Hepatic stellate cell (primary cell): ENCODE data around the gene CDK6.

ENCODE experiments used
- DNase-seq: peaks from one replicate; pipeline ENCODE4 v3.0.0; 2011; ENCODE audit warnings: low spot score

The CDK6 gene

DNA sequence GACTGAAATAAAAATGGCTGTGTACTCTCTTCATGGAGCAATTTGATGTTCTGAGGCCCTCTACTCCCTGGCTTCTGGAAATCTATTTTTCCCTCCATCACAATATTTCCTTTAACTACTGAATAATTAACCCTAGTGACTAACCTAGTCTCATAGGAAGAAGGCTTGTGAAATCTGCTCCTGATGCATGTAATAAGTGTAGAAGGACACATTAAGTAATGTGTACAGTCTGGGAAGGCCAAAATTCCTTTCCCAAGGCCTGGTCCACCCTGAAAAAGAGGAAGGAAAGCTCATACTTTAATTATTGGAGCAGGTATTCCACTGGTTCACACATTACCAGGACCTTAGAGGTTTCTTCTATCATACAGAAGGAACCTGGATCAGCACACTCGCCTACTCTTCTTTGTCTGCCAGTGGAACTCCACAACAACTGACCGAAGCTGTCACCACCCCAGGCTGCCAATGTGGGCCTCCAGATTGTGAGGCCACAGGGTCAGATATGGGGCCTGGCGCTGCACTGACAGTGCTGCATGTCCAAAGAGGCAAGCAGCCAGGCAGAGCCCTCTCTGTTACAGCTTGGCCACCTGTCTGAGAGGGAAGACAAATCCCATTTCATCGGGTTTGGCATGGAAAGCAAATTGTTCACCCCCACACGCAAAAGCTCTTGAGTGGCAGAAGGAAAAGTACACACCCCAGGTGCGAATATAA lies 191.8 kb downstream of the CDK6 start:
- DNase-seq, result no peak

DNA sequence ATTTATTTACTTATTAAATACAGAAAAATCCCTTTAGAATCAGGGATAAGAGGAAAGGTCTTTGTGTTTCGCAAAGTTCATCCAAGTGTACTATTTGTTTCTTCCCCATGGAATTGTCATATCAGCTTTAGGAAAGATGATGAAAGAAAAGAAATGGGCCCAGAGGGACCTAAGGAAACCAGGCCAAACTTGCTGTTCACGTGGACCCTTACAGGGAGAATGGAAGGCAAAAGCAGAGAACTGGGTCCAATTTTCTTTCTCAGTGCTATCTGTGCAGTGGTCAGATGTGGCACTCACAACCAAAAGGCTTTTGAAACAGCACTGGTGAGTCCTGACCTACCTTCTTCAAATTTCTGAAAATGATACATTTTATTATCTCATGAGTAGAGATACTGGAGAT lies 192.6 kb downstream of the CDK6 start:
- DNase-seq, result no peak

DNA sequence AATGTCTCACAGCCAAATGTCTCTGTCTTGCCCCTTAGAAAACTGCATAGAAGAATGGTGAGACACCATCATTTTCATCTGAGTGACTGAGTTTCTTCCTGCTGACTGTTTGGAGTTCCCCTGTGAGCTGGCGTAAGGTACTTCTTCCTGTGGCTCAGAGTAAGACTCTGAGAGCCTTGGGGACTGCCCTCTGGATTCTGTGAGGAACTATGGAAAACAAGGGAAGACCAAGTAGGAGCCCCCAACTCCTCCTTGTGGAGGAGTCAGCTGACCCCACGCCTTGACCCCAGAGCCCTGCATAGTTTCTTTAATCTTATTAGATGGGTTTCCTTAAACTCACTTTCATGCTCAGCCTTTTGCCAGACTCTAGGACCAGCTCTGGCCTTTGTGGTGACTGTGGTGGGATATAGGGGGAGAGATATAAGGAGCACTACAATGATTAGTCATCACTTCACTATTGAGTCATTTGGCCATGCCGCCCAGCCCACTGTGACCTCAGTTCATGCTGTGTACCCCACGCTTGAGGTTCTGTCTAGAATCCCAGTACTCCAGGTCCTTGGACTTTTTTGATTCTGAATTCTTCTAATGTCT lies 194.4 kb downstream of the CDK6 start:
- peak; percentile 18 for DNase-seq

DNA sequence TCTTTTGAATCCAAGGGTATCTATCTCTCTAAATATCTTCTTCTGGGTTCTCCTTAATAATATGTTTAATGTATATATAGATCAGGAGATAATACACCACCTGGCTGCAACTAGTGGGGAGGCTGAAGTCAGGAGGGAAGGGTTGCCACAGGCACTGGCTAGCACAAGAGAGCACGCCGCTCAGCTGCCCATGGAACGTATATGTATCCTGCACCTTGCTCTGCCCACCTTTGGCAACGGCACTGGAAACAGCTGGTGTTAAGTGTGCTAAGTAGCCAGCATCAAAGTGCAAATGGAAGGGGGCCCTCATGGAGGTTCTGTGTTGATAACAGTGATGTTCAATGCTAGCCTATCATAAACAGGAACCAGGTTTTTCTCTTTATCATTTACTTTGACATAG lies 196.4 kb downstream of the CDK6 start:
- no peak for DNase-seq

DNA sequence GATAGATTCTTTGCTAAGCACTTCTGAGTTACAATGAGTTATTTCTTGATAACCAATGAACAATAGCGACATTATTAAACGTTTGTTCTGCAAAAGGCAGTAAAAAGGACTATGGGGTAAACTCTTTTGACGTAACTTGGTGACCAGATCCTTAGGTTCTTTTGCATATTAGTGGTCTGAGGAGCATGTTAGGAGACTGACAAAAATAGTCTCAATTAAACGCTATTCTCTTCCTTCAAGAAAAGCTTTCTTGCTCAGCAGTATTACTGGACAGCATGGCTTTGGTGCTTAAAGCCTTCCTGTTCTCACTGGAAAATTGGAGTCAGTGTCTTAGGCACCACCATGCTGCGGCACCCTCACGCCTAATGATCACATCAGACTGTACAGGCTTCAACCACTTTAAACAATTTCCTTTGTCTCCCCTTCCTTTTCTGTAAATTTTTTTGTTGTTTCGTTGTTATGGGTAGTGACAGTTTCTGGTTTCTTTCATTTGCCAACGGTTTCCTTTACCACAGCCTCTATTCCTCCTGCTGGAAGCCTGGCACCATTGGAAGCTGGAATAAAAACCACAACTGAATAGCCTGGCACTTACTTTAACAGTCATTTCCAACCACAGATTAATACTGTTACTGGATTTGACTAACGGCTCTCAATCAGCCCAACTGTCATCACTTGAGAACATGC lies 197.0 kb downstream of the CDK6 start:
- DNase-seq, result no peak

DNA sequence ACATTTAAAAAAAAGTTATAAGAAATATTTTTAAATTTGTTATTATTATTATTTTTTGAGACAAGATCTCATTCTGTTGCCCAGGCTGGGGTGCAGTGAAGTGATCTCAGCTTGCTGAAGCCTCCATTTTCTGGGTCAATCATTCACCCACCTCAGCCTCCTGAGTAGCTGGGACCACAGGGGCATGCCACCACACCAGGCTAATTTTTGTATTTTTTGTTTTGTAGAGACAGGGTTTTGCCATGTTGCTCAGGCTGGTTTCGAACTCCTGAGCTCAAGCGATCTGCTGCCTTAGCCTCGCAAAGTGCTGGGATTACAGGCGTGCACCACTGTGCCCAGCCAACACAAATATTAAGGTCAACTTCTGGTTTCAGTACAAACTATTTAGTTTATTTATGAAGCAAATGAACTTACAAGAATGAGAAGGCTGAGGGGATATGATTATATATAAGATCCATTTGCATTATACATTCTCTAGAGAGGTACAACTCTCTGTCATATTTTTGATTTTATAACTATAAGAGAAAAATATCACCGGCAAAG lies 200.3 kb downstream of the CDK6 start:
- no peak for DNase-seq

DNA sequence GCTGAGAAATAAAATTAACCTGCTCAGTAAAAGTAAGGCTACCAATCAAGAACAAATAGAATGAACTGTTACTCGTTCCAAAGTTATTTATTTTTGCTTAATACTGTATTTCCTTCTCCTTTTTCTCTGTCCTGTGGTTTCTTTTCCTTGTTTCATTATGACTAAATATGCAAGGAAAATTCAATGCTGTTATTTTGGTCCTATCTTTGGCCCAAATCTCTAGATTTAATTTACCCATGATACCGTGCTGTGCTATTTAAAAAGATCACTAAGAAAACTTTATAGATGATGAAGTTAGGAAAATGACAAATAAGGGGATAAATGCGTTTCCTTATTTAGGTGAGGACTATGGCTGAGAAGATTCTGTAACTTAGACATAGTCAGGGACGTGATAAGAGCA lies 200.8 kb downstream of the CDK6 start:
- no peak for DNase-seq

DNA sequence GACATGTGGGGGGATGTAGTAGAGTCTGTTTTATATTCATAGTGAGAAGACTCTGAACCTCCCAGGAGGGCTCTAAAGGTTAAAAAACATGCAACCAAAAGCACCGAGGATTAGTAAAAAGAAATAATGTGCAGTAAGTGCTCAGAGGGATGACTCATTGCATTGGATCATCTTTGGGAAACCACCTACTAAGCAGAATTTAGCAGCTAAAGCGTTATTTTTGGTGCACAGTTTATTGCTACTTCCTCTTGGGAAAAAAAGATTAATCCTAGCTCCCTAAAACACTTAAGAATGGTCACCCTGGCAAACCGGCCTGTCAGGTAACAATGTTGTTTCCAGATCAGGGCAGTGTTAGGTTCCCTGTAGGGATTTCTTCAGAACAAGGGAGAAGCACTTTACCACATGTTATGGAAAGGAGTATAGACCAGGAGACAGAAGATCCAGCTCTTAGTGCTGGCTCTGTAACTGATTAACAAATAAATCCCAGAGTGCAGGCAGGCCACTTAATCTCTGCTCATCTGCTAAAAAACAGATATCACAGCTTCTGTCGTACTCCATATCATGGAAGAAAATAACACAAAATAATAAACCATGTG lies 201.4 kb downstream of the CDK6 start:
- no peak for DNase-seq

DNA sequence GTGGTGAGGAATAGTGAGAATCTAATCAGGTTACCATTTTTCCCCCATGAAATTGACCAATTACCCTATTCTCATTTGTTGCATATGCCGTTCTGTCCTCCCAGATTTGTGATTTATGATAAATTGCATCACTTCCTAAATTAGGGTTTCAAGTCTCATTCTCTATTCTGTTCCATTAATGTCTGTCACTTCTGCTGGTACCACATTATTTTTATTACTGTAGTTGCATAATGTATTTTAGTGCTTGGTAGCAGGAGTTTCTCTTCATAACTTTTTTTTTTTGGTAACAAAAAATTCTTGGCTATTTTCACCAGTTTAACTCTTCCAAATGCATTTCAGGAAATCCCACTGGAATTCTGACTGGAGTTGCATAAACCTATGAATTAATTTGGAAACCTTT lies 202.2 kb downstream of the CDK6 start:
- DNase-seq, result no peak

DNA sequence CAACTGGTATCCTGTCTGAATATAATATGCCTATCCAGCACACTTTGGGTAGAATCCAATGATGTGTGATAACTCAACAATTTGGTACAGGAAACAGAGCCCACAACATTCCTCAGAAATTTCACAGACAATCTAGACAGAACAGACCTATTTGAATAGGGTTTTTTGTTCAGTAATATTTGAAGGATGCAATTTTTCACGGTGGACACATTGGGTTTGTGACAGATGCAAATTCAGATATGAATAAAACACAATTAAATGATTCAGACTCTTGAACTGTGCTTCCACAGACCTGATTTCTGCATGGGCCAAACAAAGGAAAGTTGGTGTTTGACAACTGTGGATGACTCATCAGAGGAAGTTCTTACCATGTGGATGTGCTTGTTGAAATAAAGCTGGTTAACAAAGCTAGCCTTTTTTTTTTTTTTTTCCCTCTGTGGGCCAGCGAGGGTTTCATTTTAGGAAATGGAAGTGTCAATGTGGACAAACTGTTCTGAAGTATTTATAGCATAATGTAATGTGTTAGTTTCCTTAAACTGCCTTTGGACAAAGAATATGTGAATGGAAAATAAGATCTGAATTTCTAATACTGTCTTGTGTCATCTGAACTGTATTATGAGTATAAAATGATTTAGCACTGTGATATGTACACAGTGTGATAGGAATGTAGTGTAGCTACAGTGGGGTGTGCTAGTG lies 203.0 kb downstream of the CDK6 start:
- peak; percentile 9 for DNase-seq

DNA sequence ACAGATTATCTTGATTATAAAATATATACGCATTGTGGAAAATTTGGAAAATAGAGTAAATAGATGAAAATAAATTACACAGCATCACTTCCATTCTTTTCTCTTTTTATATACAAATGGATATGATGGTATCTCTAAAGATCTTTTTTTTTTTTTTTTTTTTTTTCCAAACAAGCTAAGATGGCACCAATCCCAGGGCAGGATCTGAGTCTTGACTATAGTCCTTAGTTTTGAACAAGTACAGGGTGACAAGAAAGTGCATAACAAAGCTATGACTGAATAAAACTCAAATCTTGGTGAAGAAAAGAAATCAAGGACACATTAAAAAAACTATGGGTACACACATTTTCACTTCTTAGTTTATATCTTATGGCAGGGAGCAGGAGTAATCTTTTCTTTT lies 203.6 kb downstream of the CDK6 start:
- no peak for DNase-seq

DNA sequence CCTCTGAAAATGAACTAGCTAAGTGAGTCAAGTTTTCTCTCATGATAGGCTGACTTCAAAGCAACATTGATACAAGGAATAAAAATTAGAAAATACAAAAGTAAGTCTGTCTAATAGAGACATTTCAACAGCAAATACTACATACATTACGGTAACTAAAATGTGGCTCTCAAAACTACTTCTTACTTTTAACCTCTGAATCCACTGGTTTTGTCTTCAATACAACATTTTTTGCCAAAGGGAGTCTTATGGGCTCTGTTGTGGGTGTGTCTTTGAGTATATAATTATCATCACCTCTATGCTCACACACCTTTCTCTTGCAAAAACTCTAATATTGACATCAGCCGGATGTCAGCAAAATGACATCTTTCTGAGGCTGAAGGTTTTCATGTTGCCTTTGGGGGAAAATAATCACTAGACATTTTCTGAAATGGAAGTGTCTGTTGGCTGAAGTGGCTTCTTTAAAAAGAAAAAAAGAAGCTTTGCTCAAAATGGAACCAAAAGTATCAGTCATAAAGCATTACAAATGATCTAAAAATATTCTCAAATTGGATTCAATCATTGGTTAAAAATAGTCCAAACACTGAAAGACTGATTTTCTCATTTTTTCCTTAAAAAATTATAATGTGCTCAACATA lies 204.4 kb downstream of the CDK6 start:
- no peak for DNase-seq

DNA sequence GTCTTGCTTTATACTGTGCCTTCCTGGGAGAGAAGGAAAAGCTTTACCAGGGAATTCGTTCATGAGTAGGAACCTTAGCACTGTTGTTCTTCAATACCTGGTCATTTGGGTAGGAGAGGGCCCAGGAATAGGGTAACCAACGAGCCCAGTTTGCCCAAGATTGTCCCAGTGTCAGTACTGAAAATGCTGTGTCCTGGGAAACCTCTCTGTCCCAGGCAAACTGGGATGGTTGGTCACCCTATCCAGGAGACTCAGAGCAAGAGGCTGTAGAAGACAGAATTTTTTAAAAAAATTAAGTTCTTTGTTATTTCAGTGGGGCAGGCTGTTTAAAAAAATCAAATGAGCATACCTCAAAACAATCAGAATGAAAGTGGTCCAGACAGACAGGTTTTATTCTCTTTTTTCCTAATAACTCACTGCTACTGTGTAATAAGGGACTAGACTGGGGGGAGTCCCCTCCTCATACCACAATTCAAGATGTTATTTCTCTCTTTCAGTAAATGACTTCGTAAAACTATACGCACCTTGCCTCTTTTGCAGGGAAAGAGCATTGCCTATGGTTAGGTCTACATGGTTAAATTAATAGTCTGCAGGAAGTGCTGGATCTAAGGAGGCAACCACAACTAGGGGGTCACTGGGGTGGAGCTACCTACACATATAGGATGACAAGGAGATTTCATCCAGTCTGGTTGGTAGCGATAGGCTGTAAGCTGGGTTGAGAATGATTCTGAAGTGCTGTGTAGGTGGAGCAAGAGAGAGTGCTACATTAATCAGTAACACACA lies 205.1 kb downstream of the CDK6 start:
- DNase-seq, result no peak

DNA sequence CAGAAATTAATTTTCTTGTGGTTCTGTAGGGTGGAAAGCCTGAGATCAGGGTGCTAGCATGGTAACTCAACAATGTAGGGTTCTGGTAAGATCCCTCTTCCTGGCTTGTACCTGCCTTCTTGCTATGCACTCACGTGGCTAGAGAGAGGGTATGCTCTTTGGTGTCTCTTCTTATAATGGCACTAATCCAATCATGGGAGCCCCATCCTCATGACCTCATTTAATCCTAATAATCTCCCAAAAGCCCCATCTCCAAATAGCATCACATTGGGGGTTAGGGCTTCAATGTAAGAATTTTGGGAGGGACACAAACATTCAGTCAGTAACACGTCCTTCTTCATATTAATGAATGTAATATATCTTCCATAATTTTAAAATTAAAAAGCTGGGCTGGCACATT lies 206.6 kb downstream of the CDK6 start:
- no peak for DNase-seq

DNA sequence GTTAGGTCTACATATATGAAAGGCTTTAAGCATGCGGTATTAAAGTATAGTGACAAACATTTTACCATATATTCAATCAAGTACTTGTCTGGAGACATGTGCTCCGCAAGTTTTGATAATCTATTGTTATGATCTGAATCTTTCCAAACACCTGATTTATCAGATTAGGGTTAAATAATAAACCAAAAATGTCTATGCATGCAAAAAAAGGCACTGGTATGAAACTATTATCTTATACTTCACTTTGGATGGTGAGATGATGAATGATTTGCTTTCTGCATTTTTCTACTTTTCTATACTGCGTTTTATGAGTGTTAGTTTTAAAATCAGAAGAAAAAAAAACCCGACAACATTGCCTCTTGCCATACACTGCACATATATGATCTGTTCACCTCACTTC lies 208.4 kb downstream of the CDK6 start:
- no peak for DNase-seq

DNA sequence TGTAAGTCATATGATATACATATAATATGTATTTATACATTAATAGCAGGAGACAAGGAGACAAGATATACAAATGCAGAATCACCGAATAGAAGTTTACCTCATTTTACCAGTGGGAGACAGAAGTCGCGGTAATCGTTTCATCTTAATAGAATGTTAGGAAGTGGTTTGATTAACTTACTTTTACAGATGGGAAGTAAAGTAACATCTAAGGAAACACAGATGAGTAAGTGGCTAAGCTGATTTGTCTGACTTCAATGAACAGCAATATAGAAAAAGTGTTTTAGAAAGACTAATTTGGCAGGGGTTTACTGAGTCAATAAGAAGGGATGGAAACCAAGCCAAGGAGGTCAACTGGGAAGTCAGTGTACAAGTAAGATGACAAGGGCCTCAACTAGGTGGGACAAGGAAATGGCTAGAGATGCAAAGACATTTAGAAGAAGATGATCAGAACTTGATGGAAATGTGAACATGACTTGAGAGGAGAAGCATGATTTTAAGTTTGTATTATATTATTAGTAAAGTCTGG lies 210.0 kb downstream of the CDK6 start:
- no peak for DNase-seq

DNA sequence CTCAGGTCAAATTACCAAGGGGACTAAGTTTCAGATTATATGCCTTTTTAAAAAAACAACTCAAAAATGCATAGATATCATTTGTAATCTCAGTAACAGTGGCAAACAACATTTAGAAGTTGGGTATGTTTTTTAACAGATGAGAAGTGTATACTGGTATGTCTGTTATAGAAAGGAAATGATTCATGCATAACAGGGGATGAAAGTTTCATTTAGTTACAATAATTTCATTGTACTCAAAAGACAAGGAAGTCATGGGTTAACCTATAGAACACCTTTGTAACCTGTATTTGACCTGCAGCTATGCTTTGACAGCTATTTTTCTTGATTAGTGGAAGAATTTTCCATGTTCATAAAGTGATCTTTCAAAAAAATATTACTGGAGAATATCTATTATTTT lies 210.8 kb downstream of the CDK6 start:
- DNase-seq, result no peak

DNA sequence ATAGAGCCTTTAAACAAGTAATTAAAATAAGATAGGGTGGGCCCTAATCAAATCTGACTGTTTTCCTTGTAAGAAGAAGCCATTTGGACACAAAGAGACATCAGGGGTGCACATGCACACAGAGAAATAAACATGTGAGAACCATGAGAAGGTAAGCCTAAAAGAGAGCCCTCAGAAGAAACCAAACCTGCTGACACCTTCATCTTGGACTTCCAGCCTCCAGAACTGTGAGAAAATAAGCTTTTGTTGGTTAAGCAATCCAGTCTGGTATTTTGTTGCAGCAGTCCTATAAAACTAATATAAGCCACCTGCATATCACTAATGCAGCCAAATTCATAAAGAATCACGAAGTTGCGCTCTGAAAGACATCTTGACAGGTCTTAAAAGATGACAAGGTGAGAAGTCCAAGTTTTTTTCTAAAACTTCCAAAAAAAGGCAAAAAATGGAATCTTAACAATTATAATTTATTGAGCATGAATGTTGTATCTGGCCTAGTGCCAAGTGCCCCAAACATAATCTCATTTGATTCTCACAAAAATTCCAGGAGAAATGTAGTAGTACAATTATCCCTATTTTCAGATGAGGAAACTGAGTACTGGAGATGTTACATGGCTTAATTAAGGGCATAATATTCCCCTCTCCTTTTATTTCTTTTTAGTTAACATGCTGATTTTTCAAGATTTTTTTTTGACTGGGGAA lies 211.9 kb downstream of the CDK6 start:
- DNase-seq, result no peak

DNA sequence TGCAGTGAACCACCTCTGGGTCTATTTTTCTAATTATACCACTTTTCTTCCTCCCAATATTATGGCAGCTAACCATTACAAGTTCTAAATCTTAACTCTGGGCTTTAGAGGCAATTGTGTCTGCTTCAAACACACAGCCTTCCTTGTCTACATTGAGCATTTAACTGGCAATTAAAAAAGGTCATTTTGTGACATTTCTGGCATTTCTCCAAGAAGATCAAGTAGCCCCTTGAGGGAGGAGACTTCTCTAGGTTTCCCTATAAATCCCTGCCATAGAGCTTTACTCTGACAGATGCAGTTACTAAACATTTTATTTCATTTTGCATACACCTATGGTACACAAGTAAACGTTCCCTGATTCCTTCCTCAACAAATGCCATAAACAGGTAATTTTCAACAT lies 212.8 kb downstream of the CDK6 start:
- no peak for DNase-seq

DNA sequence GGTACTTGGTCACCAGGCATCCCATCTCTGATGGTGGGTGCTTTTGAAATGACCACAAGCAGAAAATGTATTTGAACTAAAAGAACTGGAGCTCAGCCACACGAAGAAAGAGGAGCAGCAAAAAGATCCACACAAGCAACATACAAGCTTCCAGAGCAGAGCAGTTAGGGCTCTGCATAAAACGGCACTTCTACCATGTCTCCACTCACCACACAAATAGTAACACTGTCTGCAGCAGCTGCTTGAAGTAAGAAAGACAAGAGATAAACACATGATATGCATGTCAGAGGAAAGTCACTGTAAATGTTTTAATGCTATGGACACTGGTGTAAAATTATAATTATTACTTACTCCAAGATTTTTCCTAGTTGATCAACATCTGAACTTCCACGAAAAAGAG lies 213.7 kb downstream of the CDK6 start:
- no peak for DNase-seq
